Testis (tissue), 2 donors: ENCODE data around the gene OR13J1.

Source experiments
- POLR2A ChIP-seq: fragments of 450-650 bp; IDR thresholded peaks from one replicate; pipeline ENCODE4 v1.6.1; 2017; ENCODE audit warnings: antibody characterized with exemption, mild to moderate bottlenecking, moderate library complexity
- TF ChIP-seq, protein P1 (sequence below), 3 experiments: fragments of 450-650 bp in 2 of 3; fragments of 200-600 bp in 1 of 3; sonication (generic) in 1 of 3; IDR thresholded peaks; one replicate each; pipeline ENCODE4 v1.5.1; 2016 to 2019; ENCODE audit warnings: antibody characterized with exemption in 3 of 3, mild to moderate bottlenecking in 2 of 3, moderate library complexity in 1 of 3

GRCh38 chr9:35829764-35830096 is 40.5 kb downstream of the OR13J1 start:
- no peak for TF ChIP-seq POLR2A
- TF ChIP-seq, protein P1, sequence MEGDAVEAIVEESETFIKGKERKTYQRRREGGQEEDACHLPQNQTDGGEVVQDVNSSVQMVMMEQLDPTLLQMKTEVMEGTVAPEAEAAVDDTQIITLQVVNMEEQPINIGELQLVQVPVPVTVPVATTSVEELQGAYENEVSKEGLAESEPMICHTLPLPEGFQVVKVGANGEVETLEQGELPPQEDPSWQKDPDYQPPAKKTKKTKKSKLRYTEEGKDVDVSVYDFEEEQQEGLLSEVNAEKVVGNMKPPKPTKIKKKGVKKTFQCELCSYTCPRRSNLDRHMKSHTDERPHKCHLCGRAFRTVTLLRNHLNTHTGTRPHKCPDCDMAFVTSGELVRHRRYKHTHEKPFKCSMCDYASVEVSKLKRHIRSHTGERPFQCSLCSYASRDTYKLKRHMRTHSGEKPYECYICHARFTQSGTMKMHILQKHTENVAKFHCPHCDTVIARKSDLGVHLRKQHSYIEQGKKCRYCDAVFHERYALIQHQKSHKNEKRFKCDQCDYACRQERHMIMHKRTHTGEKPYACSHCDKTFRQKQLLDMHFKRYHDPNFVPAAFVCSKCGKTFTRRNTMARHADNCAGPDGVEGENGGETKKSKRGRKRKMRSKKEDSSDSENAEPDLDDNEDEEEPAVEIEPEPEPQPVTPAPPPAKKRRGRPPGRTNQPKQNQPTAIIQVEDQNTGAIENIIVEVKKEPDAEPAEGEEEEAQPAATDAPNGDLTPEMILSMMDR (IDR thresholded peaks at IDR 0.05) = no peak
